ENCODE data around the gene PTPRN2.
"Not testable (repeated sequence)": the region's sequence is repeated elsewhere in the genome, so short reads cannot be mapped to it uniquely, and the experiment has no call there.

PTPRN2 gene

DNA sequence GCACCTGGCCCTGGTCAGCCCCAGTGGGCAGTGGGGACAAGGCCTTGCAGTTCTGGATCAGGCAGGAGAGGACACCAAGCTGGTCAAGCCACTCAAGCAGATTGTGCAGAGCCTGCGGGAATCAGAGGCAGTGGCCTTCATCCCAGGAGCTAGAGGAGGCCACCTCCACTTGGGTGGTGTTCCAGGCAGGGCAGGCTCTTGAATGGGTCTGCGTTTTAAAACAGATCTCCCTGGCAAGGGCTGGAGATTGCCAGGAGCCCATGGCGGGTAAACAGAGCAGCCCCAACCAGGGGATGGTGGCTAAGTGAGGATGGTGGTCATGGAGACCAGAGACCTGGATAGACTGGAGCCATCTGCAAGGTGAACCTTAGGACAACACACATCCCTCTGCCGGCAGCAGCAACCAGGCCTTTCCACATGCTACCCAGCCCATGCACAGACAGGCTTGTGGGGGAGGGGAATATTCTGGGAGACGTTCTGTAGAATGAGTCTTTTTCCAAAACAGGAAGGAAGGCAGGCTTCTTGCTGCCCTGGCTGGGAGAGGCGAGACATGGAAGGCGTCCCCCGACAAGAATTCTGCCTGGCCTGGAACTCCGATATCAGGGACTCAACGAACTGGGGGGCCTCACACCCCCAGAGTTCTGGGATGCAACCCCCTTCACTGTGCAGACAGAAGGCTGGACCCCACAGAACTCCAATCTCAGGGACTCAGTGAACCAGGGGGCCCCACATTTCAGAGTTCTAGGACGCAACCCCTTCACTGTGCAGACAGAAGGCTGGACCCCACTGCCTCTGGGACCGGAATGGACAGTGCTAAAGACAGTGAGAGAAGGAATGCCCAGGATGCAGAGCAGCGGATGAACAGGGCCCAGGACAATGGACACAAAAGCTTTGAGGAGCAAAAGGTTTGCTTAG is 264.8 kb downstream of the PTPRN2 start:
- DNase-seq (ENCODE audit: low read depth): no peak

DNA sequence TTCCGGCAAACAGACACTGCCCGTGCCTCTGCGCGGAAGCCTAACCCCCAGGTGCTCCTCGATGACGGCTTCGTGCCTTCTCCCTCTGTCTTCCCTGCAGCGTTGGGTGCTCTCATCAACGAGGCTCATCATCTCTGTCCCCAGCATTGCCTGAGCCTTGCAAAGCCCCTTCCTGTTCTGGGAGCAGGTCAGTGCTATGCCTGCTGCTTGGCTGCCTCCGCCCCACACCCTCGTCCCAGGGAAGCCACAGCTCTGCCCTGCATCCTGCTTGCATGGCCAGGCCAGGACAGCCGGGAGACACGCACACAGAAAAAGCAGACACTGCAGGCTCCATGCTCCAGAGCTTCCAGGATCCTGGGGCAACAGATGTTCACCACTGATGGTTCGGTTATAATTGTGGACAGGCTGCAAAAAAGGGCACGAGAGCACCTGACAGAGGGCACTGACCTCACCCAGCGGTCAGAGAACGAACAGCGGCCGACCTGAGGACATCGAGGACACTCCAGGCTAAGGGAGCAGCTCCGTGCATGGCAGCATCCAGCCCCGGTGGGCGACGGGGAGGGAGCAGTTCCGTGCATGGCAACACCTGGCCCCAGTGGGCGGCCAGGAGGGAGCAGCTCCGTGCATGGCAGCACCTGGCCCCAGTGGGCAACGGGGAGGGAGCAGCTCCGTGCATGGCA is 265.5 kb downstream of the PTPRN2 start:
- no peak for DNase-seq (ENCODE audit: low read depth)

- no peak for DNase-seq (ENCODE audit: low read depth)
Observed at GRCh38 chr7:158321056-158321700, 266.4 kb downstream of the PTPRN2 start.

DNA sequence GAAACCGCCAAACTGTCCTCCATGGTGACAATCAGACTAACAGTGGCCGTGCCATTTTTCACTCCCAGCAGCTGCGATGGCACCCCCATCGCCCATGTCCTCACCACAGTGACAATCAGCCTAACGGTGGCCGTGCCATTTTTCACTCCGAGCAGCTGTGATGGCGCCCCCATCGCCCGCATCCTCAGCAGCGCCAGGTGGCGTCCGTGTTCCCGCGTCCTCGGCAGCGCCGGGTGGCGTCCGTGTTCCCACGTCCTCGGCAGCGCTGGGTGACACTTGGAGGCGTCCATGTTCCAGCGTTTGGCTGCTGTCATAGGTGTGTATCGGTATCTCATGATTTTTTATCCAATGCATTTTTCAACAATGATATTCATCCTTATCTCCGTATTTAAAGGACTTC is 267.3 kb downstream of the PTPRN2 start:
- DNase-seq (ENCODE audit: low read depth): no peak

- DNase-seq (ENCODE audit: low read depth): no peak
Observed at GRCh38 chr7:158318511-158318913, 269.1 kb downstream of the PTPRN2 start.

DNA sequence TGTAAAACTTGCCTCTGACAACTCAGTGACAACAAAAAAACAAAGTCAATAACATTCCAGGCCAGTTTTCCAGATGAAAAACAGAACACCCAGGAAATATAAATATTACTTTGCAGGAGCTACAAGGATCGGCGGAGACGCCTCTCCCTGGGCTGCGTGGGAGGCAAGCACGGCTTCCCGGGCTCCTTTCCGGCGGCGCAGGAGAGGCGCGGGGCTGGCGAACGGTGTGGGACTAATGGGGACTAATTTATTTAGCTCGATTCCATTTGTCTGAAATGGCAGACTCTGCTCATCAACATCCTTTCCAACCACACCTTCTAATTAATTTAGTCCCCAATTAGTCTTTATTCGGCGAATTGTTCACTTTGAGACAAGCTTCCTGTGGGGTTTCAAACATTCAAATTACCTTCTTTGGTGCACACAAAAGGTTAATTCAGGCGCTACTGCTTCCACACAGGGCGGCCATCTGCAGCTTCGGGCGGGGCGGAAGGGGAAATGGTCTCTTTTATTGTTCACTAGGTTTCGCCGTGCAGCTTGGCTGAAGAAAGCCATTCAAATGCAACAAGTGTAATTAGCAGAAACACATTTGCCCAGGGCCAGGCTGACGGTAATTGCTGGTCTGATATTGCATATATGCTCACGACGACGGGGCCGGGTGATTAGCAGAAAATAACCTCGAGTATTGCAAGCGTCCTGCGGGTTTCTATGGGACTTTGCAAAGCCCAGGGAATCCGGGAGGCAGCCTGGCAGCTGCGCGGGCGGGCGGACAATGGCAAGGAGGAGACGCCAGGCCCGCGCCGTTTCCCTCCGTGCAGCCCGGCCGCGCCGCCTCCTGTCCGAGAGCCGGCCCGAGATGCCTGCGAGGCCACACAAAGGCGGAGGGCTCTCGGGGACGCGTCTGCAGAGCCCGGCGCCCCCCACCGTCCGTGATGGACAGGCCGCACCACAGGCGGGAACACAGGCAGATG is 270.1 kb downstream of the PTPRN2 start:
- DNase-seq (ENCODE audit: low read depth): no peak

DNA sequence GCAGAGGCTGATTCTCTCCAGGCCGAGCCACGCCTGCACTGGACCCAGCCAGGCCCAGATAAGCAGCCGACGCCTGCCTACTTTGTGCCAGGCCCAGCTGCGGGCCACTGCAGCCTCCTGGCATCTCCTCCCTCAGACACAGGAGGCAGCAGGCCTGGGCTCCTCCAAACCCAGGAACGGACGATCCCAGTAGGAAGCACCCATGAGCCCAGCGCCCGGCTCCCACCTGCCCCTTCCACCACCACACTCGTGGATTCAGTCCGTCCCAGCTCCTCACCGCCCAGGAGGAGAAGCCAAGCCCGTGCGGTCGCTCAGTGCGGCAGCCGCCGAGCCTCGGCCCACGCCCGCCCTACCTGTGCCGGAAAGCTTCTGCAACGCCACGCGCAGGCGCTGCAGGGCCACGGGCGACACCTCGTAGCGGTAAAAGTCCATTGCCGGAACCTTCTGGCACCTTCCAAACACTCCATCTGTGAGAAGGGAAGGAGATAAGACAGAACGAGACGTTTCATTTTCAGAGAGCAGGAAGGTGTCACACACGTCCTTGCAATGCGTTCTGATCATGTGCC is 271.1 kb downstream of the PTPRN2 start:
- no peak for DNase-seq (ENCODE audit: low read depth)

GRCh38 chr7:158315881-158316280 is 271.7 kb downstream of the PTPRN2 start:
- DNase-seq (ENCODE audit: low read depth): no peak

GRCh38 chr7:158315326-158315725 is 272.3 kb downstream of the PTPRN2 start:
- DNase-seq (ENCODE audit: low read depth): no peak

DNA sequence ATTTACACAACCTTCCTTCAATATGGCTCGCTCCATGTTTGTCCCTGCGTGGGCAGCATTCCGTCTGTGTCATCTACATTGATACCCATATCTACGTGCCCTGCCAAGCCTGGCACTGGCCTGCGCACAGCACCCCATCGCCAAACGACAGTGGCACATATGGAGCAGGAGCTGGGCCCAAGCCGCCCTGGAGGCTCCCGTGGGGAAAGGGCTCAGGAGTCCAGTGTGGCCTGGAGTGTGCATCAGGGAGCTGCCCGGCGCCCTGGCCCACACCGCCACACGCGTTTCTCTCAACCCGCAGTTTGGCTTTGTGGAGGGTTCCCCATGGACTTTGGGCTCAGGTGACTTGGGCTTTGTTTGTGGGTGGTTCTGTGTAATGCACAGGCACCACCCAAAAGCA is 273.2 kb downstream of the PTPRN2 start:
- DNase-seq (ENCODE audit: low read depth): no peak

DNA sequence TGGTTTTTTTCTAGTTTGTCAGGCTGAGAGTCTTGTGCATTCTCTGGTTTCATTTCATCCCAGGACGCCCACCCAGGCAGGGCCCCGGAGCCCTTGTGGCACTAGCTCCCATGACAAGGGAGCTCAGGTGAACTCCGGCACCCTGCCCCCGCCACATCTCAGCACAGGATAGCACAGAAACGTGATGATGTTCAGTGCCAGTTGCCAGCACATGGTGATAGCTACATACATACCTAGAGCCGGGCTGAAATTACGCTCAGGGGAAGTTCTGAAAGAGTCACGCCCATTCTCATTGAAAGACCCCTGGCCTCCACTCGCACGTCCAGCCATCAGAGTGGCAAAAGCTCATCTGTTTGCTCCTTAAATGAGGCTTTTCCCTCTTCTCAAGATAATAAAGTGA is 273.7 kb downstream of the PTPRN2 start:
- no peak for DNase-seq (ENCODE audit: low read depth)

DNA sequence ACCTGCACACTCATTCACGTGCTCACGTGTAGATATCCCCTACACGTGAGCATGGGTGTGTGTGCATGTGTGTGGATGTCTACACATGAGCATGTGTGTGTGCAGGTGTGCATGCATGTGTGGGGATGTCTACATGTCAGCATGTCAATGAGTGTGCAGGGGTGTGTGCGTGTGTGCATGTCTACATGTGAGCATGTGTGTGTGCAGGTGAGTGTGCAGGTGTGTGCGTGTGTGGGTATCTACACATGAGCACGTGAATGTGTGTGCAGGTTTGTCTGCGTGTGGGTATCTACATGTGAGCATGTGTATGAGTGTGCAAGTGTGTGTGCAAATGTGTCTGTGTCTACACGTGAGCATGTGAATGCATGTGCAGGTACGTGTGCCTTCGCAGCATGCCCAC is 274.8 kb downstream of the PTPRN2 start:
- DNase-seq (ENCODE audit: low read depth): no peak

DNA sequence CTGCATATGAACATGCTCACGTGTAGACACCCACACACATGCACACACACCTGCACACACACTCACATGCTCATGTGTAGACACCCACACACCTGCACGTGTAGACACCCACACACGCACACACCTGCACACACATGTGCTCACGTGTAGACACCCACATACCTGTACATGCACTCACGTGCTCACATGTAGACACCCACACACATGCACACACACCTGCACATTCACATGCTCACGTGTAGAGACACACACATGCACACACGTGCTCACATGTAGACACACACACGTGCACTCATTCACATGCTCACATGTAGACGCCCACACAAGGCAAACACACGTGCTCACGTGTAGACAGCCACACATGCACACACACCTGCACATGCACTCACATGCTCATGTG is 275.8 kb downstream of the PTPRN2 start:
- no peak for DNase-seq (ENCODE audit: low read depth)

DNA sequence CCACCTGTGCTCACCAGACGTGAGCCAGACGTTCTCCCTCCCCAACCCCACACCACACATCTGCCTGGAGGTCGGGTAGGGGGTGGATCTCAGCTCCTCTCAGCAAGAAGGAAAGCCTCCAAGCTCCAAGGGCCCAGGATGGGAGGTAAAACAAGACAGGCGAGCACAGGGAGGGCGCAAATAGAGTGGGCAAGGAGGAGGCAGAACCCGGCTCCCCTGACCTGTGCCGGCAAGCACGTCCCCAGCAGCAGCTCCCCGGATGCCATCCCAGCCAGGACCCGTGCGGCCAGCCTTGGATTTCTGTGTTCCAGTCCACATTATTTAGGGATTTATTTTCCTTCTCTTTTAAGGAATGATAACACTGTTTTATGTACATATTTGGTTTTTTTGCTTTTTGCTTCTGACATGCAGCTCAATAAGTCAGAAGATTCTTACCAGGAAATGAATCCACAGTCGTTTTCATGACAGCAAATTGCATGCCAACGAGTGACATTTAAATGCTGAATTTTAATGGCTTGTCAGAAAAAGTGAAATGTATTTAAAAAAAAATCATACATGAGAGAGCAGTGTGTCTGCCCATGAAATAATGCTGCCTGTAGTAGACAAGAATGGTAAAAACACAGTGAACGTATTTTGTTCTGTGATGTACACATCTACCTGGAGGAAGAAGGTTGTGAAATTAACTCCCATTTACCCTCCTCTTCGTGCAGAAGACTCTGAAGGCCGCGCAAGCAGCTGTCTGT is 276.5 kb downstream of the PTPRN2 start:
- DNase-seq (ENCODE audit: low read depth): no peak

DNA sequence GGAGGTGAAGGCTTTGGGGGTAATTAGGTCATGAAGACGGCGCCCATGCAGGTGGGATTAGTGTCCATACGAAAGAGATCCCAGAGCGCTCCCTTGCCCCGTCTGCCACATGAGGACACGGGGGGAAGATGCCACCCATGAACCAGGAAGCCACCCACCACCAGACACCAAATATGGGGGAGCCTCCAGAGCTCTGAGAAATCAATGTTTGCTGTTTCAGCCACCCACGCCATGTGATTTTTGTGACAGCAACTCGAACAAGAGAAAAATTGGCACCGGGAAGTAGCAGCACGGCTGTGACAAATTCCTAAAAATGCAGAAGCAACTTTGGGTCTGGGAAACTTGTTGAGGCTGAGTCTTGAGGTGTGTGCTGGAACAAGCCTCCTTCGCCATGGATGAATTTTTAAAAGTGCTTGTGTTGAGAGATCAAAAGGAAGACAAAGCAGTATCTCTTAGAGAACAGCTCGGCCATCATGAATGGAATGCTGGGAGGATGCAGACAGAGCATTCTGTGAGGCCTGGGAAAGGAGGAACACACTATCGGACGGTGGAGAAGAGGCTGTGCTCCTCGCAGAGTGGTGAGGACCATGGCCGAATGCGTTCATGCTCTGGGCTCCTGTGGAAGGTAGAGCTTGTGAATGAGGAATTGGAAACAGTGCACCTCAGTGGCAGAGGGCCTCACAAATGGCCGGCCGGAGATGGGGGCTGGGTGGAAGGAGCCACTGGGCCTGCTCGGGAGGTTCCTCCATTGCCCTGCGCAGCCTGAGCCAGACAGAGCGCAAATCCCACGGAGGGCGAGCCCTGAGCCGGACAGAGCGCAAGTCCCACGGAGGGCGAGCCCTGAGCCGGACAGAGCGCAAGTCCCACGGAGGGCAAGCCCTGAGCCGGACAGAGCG is 277.5 kb downstream of the PTPRN2 start:
- no peak for DNase-seq (ENCODE audit: low read depth)

DNA sequence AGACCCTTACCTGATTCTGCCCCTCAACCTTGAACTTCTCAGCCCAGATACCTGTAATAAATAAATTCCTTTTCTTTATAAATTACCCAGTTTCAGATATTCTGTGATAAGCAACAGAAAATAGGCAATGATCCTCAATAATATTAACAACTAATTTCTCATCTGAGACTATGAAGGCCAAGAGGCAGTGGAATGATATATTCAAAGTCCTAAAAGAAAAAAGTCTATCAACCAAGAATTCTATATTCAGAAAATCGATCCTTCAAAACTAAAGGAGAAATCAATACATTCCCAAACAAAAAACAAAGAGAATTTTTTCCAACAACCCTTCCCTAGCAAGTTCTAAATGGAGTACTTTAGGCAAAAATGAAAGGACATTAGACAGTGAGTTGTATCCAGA is 279.6 kb downstream of the PTPRN2 start:
- no peak for DNase-seq (ENCODE audit: low read depth)

DNA sequence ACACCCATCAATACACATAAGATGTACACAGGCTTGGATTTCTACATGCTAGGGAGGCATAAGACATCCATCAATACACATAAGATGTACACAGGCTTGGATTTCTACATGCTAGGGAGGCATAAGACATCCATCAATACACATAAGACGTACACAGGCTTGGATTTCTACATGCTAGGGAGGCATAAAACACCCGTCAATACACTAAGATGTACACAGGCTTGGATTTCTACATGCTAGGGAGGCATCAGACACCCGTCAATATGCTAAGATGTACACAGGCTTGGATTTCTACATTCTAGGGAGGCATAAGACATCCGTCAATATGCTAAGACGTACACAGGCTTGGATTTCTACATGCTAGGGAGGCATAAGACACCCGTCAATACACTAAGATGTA is 283.6 kb downstream of the PTPRN2 start:
- not testable (repeated sequence) for DNase-seq (ENCODE audit: low read depth)

- no peak for DNase-seq (ENCODE audit: low read depth)
Observed at GRCh38 chr7:158303121-158303520, 284.5 kb downstream of the PTPRN2 start.

DNA sequence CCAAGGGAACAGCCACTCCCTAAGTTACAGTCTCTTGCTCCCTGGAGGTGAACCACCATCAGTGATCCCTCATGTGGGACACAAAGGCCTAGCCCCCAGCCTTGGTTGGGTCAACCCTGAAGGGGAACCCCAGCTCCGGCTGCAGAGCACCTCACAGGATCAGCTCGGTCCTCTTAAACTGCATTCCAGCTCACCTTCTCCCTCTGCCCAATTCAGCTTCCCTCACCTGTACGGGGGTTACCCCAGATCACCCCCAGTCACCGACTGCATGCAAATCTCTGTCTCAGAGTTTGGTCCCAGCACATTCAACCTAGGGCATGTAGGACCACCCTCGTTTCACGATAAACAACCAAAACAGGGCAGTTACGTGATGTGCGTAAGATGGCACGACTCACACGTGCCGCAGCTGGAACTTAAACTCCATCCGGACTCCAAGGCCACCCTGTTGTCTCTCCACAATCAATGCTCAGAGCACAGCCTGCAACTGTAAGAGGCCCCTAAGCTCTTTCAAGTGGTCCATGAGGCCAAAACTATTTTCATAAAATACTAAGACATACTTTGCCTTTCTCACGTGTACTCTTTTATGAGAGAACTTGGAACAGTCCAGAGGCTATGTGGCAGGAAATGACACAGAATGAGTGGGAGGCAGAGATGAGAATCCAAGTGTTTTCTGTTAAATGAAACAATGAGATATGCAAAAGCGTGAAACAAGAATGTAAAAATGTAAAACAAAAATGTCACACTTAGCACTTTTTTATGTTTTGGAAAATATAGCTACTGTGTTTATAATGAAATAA is 285.2 kb downstream of the PTPRN2 start:
- no peak for DNase-seq (ENCODE audit: low read depth)
